ENCODE data around the gene PTPN1. TPM values are rescaled to one million over a fixed set of nuclear protein-coding genes. Genes with fewer than 3 reads are reported as not detected.

Gene PTPN1
- total RNA-seq, 4 donors from 2014 or later, result 20.7 to 26.7 (median 23.7) TPM

- no peaks in the 10 kb centered on the region for H3K27me3 ChIP-seq
- peak overlapping the region in 2 of 4 donors; percentile 25 to 71 for H3K27ac ChIP-seq
- H3K4me1 ChIP-seq, result peaks cover 0 to 94% (median 65%) of the 10 kb centered on the region in 4 donors
- no peak overlapping the region for H3K4me3 ChIP-seq
- H3K36me3 ChIP-seq, result no peaks in the 10 kb centered on the region
- TF ChIP-seq CTCF (IDR thresholded peaks at IDR 0.05), result no peak
- no peak for DNase-seq (ENCODE audit: low spot score in 2 of 2)
- no peaks in the 10 kb centered on the region for H3K9me3 ChIP-seq
- 62 to 68% methylated on average over 1 of the region's 1 CpG for WGBS, 2 donors
These were observed 5.4 kb downstream of the PTPN1 start for GRCh38 chr20:50515471-50516106.

- no peaks in the 10 kb centered on the region for H3K9me3 ChIP-seq
- no peak overlapping the region for H3K4me3 ChIP-seq
- peak overlapping the region in 2 of 4 donors; percentile 25 to 53 for H3K27ac ChIP-seq
- no peaks in the 10 kb centered on the region for H3K27me3 ChIP-seq
- H3K4me1 ChIP-seq, result peaks cover 0 to 98% (median 67%) of the 10 kb centered on the region in 4 donors
- 56 to 59% methylated on average over 5 of the region's 5 CpGs for WGBS, 2 donors
- no peak for DNase-seq (ENCODE audit: low spot score in 2 of 2)
- TF ChIP-seq EP300 (IDR thresholded peaks at IDR 0.05), result no peak
- TF ChIP-seq CTCF (IDR thresholded peaks at IDR 0.05), result no peak
- TF ChIP-seq POLR2A (IDR thresholded peaks at IDR 0.05), result no peak
- no peaks in the 10 kb centered on the region for H3K36me3 ChIP-seq
These were observed 6.2 kb downstream of the PTPN1 start for GRCh38 chr20:50516180-50516934.

GRCh38 chr20:50516935-50517816 lies 7.0 kb downstream of the PTPN1 start:
- no peak overlapping the region for H3K4me3 ChIP-seq
- H3K9me3 ChIP-seq, result no peaks in the 10 kb centered on the region
- 73 to 75% methylated on average over 7 of the region's 7 CpGs for WGBS, 2 donors
- H3K27ac ChIP-seq, result peak overlapping the region in 3 of 4 donors; percentile 25 to 69 (median 53)
- peaks cover 0 to 96% (median 64%) of the 10 kb centered on the region in 4 donors for H3K4me1 ChIP-seq
- no peak for DNase-seq (ENCODE audit: low spot score in 2 of 2)
- no peaks in the 10 kb centered on the region for H3K36me3 ChIP-seq
- TF ChIP-seq POLR2A (IDR thresholded peaks at IDR 0.05), result no peak
- TF ChIP-seq EP300 (IDR thresholded peaks at IDR 0.05), result no peak
- TF ChIP-seq CTCF (IDR thresholded peaks at IDR 0.05), result no peak
- H3K27me3 ChIP-seq, result no peaks in the 10 kb centered on the region

GRCh38 chr20:50517817-50518154 lies 7.6 kb downstream of the PTPN1 start:
- H3K9me3 ChIP-seq, result no peaks in the 10 kb centered on the region
- WGBS, 2 donors, result 65 to 68% methylated on average over 3 of the region's 3 CpGs
- H3K27me3 ChIP-seq, result no peaks in the 10 kb centered on the region
- peak overlapping the region in 1 of 4 donors; percentile 69 for H3K27ac ChIP-seq
- peaks cover 0 to 91% (median 58%) of the 10 kb centered on the region in 4 donors for H3K4me1 ChIP-seq
- DNase-seq (ENCODE audit: low spot score in 2 of 2), result no peak
- H3K36me3 ChIP-seq, result no peaks in the 10 kb centered on the region
- TF ChIP-seq CTCF (IDR thresholded peaks at IDR 0.05), result no peak
- TF ChIP-seq EP300 (IDR thresholded peaks at IDR 0.05), result no peak
- no peak for TF ChIP-seq POLR2A (IDR thresholded peaks at IDR 0.05)
- no peak overlapping the region for H3K4me3 ChIP-seq
